ENCODE measurements around the gene TCAF1.

The TCAF1 gene

DNA sequence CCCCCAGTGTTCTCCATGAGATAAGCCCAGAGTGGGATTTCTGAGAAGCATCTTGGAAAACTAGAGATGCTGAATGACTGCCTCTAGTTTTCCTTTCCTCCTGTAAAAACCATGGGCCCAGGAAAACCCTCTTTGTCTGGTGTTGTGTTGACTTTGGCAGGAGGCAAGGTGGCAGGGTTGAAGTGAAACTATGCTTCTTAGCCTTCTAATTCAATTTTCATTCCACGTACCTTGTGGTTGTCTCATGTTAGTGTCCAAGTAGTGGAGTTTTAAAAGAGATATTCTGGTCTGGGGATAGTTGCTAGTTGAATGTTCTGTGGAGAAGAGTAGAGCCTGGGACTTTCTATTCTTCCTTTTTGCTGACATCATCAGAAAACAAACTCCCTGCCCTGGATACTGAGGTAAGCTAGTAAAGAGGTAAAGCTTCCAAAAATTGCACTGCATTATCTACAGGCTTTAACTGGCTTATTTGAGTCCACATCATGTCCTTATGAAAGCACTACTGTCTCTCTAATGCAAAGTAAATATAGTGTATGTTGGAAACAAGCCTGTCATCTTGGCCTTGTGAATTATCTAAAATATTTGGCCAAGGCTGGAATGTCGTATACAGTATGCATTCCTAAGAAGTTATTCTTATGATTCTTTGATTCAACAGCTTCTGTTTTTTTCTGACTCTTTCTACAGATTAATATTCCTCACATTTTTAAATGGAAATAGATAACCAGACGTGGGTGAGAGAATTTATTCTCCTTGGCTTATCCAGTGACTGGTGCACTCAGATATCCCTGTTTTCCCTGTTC lies 32.8 kb upstream of the TCAF1 start, which contains the start of gene OR2F2:
Gene OR2F2, plus strand, starts transcription at position 708 of the 800 bp plus-strand sequence. Its CDS starts 0 bp downstream, at position 708.
- no peak within 1 kb of the TSS for H3K27ac ChIP-seq
- TF ChIP-seq, protein P1, sequence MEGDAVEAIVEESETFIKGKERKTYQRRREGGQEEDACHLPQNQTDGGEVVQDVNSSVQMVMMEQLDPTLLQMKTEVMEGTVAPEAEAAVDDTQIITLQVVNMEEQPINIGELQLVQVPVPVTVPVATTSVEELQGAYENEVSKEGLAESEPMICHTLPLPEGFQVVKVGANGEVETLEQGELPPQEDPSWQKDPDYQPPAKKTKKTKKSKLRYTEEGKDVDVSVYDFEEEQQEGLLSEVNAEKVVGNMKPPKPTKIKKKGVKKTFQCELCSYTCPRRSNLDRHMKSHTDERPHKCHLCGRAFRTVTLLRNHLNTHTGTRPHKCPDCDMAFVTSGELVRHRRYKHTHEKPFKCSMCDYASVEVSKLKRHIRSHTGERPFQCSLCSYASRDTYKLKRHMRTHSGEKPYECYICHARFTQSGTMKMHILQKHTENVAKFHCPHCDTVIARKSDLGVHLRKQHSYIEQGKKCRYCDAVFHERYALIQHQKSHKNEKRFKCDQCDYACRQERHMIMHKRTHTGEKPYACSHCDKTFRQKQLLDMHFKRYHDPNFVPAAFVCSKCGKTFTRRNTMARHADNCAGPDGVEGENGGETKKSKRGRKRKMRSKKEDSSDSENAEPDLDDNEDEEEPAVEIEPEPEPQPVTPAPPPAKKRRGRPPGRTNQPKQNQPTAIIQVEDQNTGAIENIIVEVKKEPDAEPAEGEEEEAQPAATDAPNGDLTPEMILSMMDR (conservative IDR thresholded peaks at IDR 0.05) = no peak

DNA sequence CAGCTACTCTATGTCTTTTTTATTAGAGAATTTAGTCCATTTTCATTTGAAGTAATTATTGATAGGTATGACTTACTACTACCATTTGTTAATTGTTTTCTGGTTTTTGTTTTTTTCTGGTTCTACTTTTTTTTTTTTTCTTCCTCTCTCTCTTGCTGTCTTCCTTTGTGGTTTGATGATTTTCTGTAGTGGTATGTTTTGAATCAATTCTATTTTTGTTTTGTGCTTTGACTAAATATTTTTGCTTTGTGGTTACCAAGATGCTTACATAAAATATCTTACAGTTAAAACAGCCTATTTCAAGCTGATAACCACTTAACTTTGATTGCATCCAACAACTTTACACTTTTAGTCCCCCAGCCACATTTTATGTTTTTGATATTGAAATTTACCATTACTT lies 29.8 kb upstream of the TCAF1 start:
- TF ChIP-seq, protein P1 (conservative IDR thresholded peaks at IDR 0.05) = no peak
- no peak overlapping the region for H3K27ac ChIP-seq

DNA sequence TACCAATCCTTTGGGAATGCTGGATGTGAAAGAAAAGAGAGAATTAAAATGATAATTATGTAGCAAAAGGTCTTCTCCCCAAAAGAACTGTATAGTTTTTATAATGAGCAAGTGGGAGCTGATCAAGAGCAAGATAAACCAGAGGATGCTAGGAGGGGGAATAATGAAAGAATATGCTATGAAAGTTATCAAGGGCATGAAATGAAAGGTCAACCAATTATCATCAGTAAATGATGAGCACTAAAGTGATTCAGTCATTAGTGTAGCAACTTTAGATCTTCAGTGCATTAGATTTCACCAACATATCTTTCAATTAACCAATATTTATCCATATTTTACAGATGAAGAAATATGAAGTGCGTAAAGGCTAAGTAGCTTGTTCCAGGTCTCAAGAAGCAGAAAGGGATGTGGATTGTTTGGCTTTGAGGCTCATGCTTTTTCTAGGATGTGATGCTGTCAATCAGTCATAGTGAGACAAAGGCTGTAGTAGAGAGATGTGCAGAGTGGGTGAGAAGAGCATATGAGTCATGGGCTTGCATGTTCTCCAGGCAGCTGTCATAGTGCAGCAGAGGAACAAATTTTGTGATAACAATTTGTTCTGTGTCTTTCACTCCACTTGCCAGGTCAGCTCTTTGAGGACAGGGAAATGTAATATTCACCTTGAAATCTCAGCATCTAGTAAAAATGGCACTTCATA lies 27.4 kb upstream of the TCAF1 start:
- no peak overlapping the region for H3K27ac ChIP-seq
- TF ChIP-seq, protein P1 (conservative IDR thresholded peaks at IDR 0.05) = no peak

DNA sequence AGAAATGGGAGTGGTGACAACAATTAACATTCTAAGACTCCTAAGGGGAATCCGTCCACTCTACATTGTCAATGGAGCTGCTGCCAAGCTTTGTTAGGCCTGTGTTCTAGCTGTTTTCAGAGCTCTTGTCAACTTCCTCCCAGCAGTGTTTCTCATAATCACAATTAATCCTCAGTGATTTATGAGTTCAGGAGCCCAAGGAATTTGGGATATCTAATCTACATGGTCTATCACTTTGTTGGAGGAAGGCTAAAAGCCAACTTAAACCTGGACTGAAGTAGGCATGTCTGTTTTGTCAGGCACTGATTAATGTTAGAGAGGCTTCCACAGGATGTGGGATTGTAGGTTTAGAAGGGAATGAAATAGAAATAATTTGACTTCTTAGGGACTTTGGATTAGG lies 22.9 kb upstream of the TCAF1 start:
- H3K27ac ChIP-seq = no peak overlapping the region
- TF ChIP-seq, protein P1 (conservative IDR thresholded peaks at IDR 0.05) = no peak

DNA sequence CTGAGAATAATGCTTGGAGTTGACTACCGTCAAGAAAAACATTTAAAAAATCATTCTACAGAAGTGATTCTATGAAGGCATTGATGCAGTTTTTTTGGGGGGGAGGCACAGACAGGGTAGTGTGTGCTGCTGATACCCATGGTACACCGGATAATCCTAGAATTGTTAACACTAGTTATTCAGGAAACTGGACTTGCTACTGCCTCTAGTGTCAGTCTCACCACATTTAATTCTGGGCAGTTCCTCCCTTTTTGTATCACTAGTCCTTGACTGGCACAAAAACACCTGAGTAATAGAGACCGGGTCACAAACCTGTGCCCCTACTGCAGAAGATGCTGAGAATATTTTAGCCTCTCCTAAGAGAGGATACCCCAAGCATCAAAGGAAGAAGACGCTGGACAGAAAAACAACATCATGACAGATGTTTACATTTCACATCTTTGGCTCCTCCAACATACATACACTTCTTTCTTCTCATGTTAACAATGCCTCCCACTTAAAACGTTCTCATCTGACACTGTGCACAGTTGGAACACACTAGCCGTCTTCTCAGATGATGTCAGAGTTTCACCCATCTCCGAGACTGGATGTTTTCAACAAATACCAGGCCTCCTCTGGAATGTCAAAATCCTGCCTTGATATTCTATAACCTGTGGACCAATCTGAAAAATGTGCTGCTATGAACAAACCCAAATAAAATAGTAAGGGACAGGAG lies 13.1 kb upstream of the TCAF1 start:
- TF ChIP-seq, protein P1 (conservative IDR thresholded peaks at IDR 0.05) = no peak
- H3K27ac ChIP-seq = no peak overlapping the region

DNA sequence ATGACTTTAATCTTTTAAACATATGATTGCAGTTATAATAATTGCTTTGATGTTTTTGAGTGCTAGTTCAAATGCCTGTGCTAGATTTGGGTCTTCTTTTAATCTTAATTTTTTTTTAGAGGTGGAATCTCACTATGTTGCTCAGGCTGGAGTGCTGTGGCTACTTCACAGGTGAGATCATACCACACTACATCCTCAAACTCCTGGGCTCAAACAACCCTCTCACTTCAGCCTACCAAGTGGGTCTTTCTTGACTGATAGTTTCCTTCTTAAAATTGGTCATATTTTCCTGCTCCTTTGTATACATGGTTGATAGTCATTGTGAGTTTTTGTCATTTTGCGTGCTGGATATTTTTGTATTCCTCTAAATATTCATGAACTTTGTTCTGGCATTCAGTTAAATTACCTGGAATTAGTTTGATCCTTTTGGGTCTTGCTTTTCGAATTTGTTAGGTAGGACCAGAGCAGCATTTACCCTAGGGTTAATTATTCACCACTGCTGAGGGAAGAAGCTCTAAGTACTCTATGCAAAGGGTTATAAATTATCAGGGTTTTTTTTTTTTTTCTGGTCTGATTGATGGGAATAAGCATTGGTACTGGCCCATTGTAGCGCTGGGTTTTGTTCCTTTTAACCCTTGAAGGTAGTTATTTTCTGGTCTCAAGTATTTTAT lies 12.1 kb upstream of the TCAF1 start:
- H3K27ac ChIP-seq = no peak overlapping the region

More for the DNA sequence above, 12.1 kb upstream of the TCAF1 start:
- TF ChIP-seq, protein P1 (conservative IDR thresholded peaks at IDR 0.05) = no peak

Data from VCaP (cell line).